Transverse colon (tissue), 4 donors: ENCODE measurements around the gene SPATA6.
"Not testable (repeated sequence)": the region's sequence is repeated elsewhere in the genome, so short reads cannot be mapped to it uniquely, and the experiment has no call there.

Experiments used
- EP300 ChIP-seq: sonication (generic); formaldehyde crosslinking; IDR thresholded peaks from one replicate; pipeline ENCODE4 v1.6.1; 2017; ENCODE audit warnings: antibody characterized with exemption, low read depth
- POLR2A ChIP-seq: fragments of 450-650 bp; IDR thresholded peaks from one replicate; pipeline ENCODE4 v1.6.1; 2016; ENCODE audit warnings: antibody characterized with exemption, mild to moderate bottlenecking, moderate library complexity
- POLR2AphosphoS5 ChIP-seq, 3 donors: sonication (generic); formaldehyde crosslinking; IDR thresholded peaks; one replicate each; pipeline ENCODE4 v1.6.1; 2016; ENCODE audit warnings: antibody characterized with exemption in 3 of 3
- TF ChIP-seq, protein P1 (sequence below), 5 experiments: fragments of 200-600 bp in 3 of 5; fragments of 450-650 bp in 2 of 5; sonication (generic) in 3 of 5; IDR thresholded peaks; 1 replicate in 2 of 5; 2 replicates in 3 of 5; pipeline ENCODE4 v1.5.1; 2016 to 2017; ENCODE audit warnings: antibody characterized with exemption in 5 of 5, inconsistent platforms in 3 of 5, mild to moderate bottlenecking in 2 of 5, moderate library complexity in 1 of 5

DNA sequence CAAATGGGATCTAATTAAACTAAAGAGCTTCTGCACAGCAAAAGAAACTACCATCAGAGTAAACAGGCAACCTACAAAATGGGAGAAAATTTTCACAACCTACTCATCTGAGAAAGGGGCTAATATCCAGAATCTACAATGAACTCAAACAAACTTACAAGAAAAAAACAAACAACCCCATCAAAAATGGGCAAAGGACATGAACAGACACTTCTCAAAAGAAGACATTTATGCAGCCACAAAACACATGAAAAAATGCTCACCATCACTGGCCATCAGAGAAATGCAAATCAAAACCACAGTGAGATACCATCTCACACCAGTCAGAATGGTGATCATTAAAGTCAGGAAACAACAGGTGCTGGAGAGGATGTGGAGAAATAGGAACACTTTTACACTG lies 189.7 kb downstream of the SPATA6 start:
- TF ChIP-seq, protein P1, sequence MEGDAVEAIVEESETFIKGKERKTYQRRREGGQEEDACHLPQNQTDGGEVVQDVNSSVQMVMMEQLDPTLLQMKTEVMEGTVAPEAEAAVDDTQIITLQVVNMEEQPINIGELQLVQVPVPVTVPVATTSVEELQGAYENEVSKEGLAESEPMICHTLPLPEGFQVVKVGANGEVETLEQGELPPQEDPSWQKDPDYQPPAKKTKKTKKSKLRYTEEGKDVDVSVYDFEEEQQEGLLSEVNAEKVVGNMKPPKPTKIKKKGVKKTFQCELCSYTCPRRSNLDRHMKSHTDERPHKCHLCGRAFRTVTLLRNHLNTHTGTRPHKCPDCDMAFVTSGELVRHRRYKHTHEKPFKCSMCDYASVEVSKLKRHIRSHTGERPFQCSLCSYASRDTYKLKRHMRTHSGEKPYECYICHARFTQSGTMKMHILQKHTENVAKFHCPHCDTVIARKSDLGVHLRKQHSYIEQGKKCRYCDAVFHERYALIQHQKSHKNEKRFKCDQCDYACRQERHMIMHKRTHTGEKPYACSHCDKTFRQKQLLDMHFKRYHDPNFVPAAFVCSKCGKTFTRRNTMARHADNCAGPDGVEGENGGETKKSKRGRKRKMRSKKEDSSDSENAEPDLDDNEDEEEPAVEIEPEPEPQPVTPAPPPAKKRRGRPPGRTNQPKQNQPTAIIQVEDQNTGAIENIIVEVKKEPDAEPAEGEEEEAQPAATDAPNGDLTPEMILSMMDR (IDR thresholded peaks at IDR 0.05): not testable (repeated sequence)
- TF ChIP-seq POLR2A; POLR2AphosphoS5 (IDR thresholded peaks at IDR 0.05); EP300: not testable (repeated sequence)
